CD4-positive, alpha-beta T cell treated with Interleukin-17A for 4 hours (primary cell): ENCODE data around the gene ACOT6.
"Not testable (repeated sequence)": the region's sequence is repeated elsewhere in the genome, so short reads cannot be mapped to it uniquely, and the experiment has no call there.

Experiments
- DNase-seq: peaks from one replicate; pipeline ENCODE4 v3.0.0-alpha.2; 2020; ENCODE audit warnings: mixed read lengths

ACOT6 gene

GRCh38 chr14:73659202-73659601, 46.9 kb downstream of the ACOT6 start:
- DNase-seq: not testable (repeated sequence)

DNA sequence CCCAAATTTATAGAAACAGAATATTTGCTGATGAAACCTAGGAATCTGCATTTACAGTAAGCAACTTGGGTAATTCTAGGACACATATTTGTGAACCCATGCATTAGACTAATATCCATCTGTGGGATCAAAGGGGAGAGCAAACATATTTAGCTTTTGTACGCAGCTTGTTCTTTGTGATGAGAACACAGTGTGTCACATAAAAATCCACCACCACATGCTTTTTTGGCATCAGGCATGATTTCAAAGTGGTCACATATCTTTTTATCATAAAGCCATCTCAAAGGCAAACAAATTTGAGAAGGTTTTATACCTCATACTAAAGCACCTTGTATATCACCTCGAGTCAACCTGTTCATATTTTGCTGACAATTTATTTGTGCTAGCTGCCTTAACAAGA, 48.2 kb downstream of the ACOT6 start:
- no peak for DNase-seq

- DNase-seq: no peak
These were observed 49.6 kb downstream of the ACOT6 start for GRCh38 chr14:73661872-73662271.

DNA sequence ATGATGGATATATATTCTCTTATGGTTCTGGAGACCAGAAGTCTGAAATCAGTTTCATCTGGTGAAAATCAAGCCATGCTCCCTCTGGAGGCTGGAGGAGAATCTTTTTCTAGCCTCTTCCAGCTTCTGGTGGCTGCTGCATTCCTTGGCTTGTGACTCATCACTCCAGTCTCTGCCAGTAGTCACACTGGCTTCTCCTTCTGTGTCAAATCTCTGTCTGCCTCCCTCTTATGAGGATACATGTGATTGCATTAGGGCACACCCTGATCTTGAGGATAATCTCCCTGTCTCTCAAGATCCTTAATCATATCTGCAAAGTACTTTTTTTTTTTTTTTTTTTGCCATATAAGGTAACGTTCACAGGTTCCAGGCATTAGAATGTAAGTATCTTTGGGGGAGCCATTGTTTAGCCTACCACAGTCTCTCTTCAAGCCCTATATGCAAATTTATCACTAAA, 50.2 kb downstream of the ACOT6 start:
- DNase-seq: no peak

DNA sequence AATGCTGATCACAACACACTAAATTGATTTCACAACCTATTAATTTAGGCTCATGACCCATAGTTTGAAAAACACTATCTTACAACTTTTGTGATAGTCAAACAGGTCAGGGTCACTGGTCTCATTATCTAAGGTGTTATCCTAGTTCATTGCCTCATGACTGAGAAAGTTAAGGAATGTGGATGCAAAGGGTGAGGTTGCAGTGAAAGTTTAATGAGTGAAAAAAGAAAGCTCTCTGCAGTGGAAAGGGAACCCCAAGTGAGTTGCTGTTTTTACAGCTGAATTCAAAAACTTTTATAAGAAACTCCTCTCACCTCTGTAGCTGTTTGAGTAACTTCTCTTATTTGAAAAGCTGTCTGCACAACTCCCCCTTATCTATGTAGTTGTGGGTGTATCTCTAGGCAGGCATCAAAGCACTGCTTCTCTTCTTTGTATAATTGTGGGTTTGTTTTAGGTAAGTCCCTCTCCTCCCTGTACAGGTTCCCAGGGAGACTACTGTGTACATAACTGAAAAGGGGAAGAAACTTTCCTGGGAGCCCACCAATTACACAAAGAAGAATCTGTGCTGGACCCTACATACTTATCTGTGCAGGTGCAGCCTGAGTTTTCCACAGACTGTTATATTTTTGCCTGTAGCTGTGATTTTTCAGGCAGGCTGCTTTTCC, 51.4 kb downstream of the ACOT6 start:
- no peak for DNase-seq

GRCh38 chr14:73665130-73665529, 52.8 kb downstream of the ACOT6 start:
- no peak for DNase-seq

DNA sequence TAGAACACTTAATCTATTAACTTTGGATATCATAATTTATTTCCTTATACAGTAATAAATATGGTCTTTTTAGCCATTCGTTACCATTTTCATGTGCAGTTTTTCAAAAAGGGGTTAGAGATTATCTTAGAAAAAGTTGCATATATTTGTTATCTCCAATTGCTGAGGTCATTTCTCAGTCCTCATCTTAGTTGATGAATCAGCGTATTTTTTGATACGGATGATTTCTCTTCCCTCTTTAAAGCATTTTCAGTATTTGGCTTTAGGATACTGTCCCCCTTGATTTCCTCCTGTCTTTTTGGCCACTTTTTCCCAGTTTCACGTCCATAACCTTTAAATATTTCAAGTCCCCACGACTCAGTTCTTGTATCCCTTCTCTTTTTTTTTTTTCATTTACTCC, 54.3 kb downstream of the ACOT6 start:
- DNase-seq: no peak

GRCh38 chr14:73667854-73668253, 55.5 kb downstream of the ACOT6 start:
- no peak for DNase-seq
